ENCODE results near the gene NIPBL.

Gene NIPBL

GRCh38 chr5:37103302-37103701 is 226.7 kb downstream of the NIPBL start:
- no peak for DNase-seq

GRCh38 chr5:37109338-37109737 is 232.8 kb downstream of the NIPBL start:
- no peak for DNase-seq

DNA sequence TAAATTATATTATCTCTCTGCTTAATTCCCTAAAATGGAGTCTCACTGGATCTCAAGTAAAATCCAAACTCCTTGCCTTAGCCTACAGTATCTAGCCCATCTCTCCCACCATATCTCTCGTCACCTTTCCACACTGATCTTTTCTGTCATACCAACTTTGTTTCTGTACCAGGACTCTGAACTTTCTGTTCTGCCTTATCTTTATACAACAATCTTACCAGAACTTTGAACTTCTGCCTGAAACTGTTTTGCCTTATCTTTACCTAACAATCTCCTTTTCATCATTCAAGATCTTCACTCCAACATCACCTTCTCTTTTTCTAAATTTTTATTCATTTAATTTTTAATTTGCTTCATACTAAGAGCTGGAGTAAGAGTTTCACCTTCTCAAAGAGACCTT is 233.6 kb downstream of the NIPBL start:
- DNase-seq, result no peak

DNA sequence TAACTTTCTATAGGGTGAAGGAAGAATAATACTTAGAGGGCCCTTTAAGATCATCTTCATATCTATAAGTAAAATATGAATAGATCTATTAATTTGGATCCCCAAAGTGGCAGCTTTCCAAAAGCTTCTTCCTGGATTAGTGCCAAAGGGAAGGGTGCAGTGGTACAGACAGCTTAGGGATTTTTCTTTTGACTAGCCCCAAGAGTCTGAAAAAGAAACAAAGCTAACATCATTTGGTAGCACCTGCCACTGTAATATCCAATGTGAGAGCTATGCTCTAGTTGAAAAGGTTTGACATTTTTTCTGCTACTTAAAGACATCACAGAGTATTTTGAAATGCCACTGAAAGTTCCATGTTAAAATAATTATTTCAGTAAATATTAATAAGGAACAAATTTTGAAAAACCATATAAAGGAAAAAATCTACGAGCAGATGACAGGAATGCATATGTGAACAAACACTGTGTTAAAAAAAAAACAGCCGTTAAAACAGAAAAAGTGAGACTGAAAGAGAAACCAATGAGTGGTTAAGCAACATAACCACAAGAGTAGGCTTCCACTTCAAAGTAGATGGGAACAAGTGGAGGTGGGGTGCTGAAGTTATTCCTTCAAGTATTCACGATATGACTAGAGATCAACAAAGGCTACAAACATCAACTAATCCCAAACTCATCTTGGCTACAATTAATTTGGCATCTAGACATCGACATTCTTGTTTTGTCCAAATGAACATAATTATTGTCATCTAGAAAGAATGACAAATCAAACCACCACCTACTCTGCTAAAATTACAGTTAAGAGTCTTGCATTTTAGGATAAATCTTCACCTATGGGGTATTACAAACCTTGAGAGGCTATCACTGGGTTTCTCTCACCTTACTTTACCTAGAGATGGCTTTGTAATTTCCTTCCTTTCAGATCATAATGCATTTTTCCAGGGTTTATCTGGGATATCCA is 235.1 kb downstream of the NIPBL start:
- no peak for DNase-seq

GRCh38 chr5:37112383-37112991 is 235.9 kb downstream of the NIPBL start:
- no peak for DNase-seq

All from activated CD4-positive, alpha-beta T cell treated with anti-CD3 and anti-CD28 coated beads, Interleukin-2, amount 50 U/mL, for 4 hours (primary cell).